Sigmoid colon (tissue), 7 donors: ENCODE measurements around the gene DLG3. TPM values are rescaled to one million over a fixed set of nuclear protein-coding genes. Genes with fewer than 3 reads are reported as not detected.
A peak's percentile ranks its signal among the peaks of the same experiment; 100 is the strongest.
"Not testable (repeated sequence)": the region's sequence is repeated elsewhere in the genome, so short reads cannot be mapped to it uniquely, and the experiment has no call there.

ENCODE experiments used
- DNase-seq: peaks from one replicate; pipeline ENCODE4 v3.0.0-alpha.2; 2019
- H3K27ac ChIP-seq, 4 donors: fragments of 200-600 bp; sonication (generic); one replicate each; pipeline ENCODE4 v1.5.1; 2016 to 2019; ENCODE audit warnings: mild to moderate bottlenecking in 1 of 4
- H3K27me3 ChIP-seq, 3 donors: fragments of 200-600 bp; sonication (generic); one replicate each; pipeline ENCODE4 v1.5.1; 2019; ENCODE audit warnings: mild to moderate bottlenecking in 1 of 3
- H3K36me3 ChIP-seq, 4 donors: fragments of 200-600 bp; sonication (generic); one replicate each; pipeline ENCODE4 v1.5.1; 2016 to 2019
- H3K4me1 ChIP-seq, 4 donors: fragments of 200-600 bp; sonication (generic); one replicate each; pipeline ENCODE4 v1.5.1; 2017 to 2019
- H3K4me3 ChIP-seq, 4 donors: fragments of 200-600 bp; sonication (generic); one replicate each; pipeline ENCODE4 v1.5.1; 2017 to 2019; ENCODE audit warnings: mild to moderate bottlenecking in 2 of 4, moderate library complexity in 1 of 4
- H3K9me3 ChIP-seq, 4 donors: fragments of 200-600 bp in 3 of 4; sonication (generic) in 3 of 4; one replicate each; pipeline versions ENCODE4 v1.5.1 to v1.6.1; 2013 to 2019
- EP300 ChIP-seq, 4 donors: sonication (generic); formaldehyde crosslinking; IDR thresholded peaks; one replicate each; pipeline ENCODE4 v1.6.1; 2017; ENCODE audit warnings: antibody characterized with exemption in 4 of 4
- POLR2A ChIP-seq, 2 donors: fragments of 450-650 bp; IDR thresholded peaks; one replicate each; pipeline ENCODE4 v1.6.1; 2016; ENCODE audit warnings: antibody characterized with exemption in 2 of 2, mild to moderate bottlenecking in 2 of 2, moderate library complexity in 2 of 2
- POLR2AphosphoS5 ChIP-seq, 4 donors: sonication (generic); formaldehyde crosslinking; IDR thresholded peaks; one replicate each; pipeline ENCODE4 v1.6.1; 2017; ENCODE audit warnings: antibody characterized with exemption in 4 of 4
- whole genome bisulfite sequencing, 2 donors: extraction: QIAGEN DNeasy Blood & Tissue Kit; methylation state at CpG; one replicate each; pipeline ENCODE4 v1.1.7; 2013; 5-methylcytosine and 5-hydroxymethylcytosine counted together
- intact Hi-C: fragments of 100-400 bp; cut with DNase I; formaldehyde crosslinking; loops from one replicate; pipeline ENCODE4 v1.15.1; 2023
- polyA plus RNA-seq, 3 donors: library from polyadenylated mRNA; stranded (reverse); fragments of 200-250 nt; gene quantifications; one replicate each; pipeline ENCODE4 v1.2.3, GENCODE V29; 2013
- total RNA-seq, 4 donors: library from RNA; depleted of rRNA; stranded (reverse); fragments of >200 nt; gene quantifications; one replicate each; pipeline ENCODE4 v1.1.0, GENCODE V29; 2016
- TF ChIP-seq, protein P1 (sequence below), 4 experiments: fragments of 450-650 bp in 3 of 4; fragments of 200-600 bp in 1 of 4; IDR thresholded peaks; one replicate each; pipeline ENCODE4 v1.5.1; 2016 to 2019; ENCODE audit warnings: antibody characterized with exemption in 4 of 4, mild to moderate bottlenecking in 3 of 4, moderate library complexity in 2 of 4
- donor health status: healthy with polysubstance abuse.
- donor health status: Bipolar disorder and iron deficiency.
- donor health status: healthy.

The DLG3 gene
- 10 to 100 TPM; 12.5 to 24.0 (median 21.6) TPM for total RNA-seq
- 10 to 100 TPM; 24.0 to 35.2 (median 32.8) TPM for polyA plus RNA-seq

DNA sequence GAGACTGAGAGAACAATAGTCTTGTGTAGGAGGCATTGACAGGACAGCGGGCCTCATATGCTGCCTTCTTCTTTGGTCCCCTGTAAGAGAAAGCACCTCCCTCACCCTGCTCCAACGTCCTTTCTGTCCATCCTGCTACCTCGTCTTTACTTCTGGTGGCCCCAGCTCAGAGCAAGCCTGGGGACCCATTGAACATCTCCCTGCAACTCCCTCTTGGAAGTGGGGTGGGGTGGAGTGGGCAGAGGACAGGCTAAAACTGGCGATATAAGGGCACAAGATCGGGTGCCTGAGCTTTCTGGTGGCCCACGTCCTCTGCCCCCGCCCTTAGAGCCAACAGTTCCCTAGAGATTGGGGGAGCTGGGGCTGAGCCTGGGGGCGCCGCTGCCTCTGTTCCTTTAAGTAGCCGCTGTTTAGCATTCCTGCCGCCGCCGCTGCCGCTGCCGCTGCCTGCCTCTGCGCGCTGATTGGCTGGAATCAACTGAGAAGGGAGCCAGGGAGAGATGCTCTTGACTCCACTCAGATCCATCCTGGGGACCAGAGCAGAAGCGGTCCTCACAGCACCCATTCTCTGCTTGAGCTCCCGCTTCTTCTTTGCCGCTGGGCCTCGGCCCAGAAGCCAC is at the start of gene DLG3:
DLG3 (plus strand) TSS at position 510 of the 620 bp plus-strand sequence. CDS start 367 bp downstream, outside the sequence.
- H3K36me3 ChIP-seq = no peaks in the 10 kb centered on the region
- no peaks in the 10 kb centered on the region for H3K9me3 ChIP-seq
- H3K4me3 ChIP-seq = peak within 1 kb of the TSS in 3 of 4 donors; percentile 7 to 32 (median 21)
- DNase-seq = no peak
- peaks cover 7 to 17% (median 9%) of the 10 kb centered on the region in 3 donors for H3K27me3 ChIP-seq
- TF ChIP-seq POLR2AphosphoS5 (IDR thresholded peaks at IDR 0.05) = no peak
- no peak for TF ChIP-seq EP300 (IDR thresholded peaks at IDR 0.05)
- no peak for TF ChIP-seq POLR2A (IDR thresholded peaks at IDR 0.05)
- TF ChIP-seq, protein P1, sequence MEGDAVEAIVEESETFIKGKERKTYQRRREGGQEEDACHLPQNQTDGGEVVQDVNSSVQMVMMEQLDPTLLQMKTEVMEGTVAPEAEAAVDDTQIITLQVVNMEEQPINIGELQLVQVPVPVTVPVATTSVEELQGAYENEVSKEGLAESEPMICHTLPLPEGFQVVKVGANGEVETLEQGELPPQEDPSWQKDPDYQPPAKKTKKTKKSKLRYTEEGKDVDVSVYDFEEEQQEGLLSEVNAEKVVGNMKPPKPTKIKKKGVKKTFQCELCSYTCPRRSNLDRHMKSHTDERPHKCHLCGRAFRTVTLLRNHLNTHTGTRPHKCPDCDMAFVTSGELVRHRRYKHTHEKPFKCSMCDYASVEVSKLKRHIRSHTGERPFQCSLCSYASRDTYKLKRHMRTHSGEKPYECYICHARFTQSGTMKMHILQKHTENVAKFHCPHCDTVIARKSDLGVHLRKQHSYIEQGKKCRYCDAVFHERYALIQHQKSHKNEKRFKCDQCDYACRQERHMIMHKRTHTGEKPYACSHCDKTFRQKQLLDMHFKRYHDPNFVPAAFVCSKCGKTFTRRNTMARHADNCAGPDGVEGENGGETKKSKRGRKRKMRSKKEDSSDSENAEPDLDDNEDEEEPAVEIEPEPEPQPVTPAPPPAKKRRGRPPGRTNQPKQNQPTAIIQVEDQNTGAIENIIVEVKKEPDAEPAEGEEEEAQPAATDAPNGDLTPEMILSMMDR (IDR thresholded peaks at IDR 0.05) = no peak
- H3K4me1 ChIP-seq = peaks cover 0 to 8% (median 5%) of the 10 kb centered on the region in 4 donors
- H3K27ac ChIP-seq = no peak within 1 kb of the TSS
- 8 to 10% methylated on average over 21 of the region's 21 CpGs for WGBS, 2 donors
- intact Hi-C loops = no loop called here

DNA sequence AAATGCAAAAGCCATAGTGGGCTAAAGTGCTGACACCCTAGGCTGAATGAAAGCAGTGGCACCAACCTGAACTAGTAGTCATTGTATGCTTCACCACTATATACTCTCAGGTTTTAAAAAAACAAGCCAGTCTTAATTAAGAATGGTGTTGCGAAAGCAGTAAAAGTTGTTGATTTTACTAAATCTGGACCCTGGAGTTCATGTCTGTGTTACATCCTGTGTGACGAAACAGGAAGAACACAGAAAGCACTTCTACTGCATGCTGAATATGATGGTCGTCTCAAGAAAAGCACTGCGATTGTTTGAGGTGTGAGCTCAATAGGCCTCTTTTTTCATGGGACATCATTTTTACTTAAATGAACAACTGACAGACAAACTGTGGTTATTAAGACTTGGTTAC is 45.7 kb upstream of the DLG3 start:
- H3K4me3 ChIP-seq = no peak overlapping the region
- no peak overlapping the region for H3K27ac ChIP-seq

GRCh38 chrX:70400181-70400580 is 44.5 kb upstream of the DLG3 start:
- 97 to 100% methylated on average over 1 of the region's 3 CpGs for WGBS, 2 donors
- H3K27me3 ChIP-seq, H3K27ac ChIP-seq, H3K36me3 ChIP-seq, intact Hi-C loops, H3K9me3 ChIP-seq, DNase-seq, H3K4me3 ChIP-seq, H3K4me1 ChIP-seq: not testable (repeated sequence)

More for the DNA sequence above, 45.7 kb upstream of the DLG3 start:
- no peaks in the 10 kb centered on the region for H3K36me3 ChIP-seq
- intact Hi-C loops = no loop called here
- H3K4me1 ChIP-seq = no peaks in the 10 kb centered on the region
- H3K9me3 ChIP-seq = no peaks in the 10 kb centered on the region
- 57 to 79% methylated on average over 4 of the region's 4 CpGs for WGBS, 2 donors
- no peak for DNase-seq
- no peaks in the 10 kb centered on the region for H3K27me3 ChIP-seq
- TF ChIP-seq POLR2AphosphoS5 (IDR thresholded peaks at IDR 0.05) (no peak), POLR2A (IDR thresholded peaks at IDR 0.05) (no peak), EP300 (IDR thresholded peaks at IDR 0.05) (no peak)
- TF ChIP-seq, protein P1 (IDR thresholded peaks at IDR 0.05) = no peak

DNA sequence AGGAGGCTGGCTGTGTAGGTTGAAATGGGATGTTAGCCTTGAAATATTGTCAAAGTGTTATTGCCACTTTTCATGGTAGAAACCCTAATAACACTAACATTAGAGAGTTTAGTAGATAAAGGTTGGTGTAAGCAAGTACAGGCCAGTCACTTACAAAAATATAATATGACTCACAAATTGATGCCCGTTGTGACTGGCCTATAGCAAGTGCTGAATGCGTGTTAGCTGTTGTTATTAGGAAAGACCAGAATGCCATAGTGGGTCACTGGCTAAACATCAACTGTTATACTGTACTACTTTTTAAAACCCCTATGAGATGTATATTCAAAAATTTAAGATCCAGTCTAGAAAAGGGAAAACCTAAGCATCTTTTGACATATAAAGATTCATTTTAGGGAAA is 41.9 kb upstream of the DLG3 start:
- WGBS, 2 donors = 97 to 98% methylated on average over 2 of the region's 2 CpGs
- H3K36me3 ChIP-seq = no peaks in the 10 kb centered on the region
- intact Hi-C loops = no loop called here
- no peaks in the 10 kb centered on the region for H3K4me1 ChIP-seq
- H3K27me3 ChIP-seq = no peaks in the 10 kb centered on the region
- H3K27ac ChIP-seq = no peak overlapping the region
- TF ChIP-seq, protein P1 (IDR thresholded peaks at IDR 0.05) = no peak
- TF ChIP-seq POLR2A (IDR thresholded peaks at IDR 0.05) (no peak), POLR2AphosphoS5 (IDR thresholded peaks at IDR 0.05) (no peak), EP300 (IDR thresholded peaks at IDR 0.05) (no peak)
- H3K4me3 ChIP-seq = no peak overlapping the region
- DNase-seq = no peak
- no peaks in the 10 kb centered on the region for H3K9me3 ChIP-seq

GRCh38 chrX:70405003-70405402 is 39.6 kb upstream of the DLG3 start:
- H3K27me3 ChIP-seq = no peaks in the 10 kb centered on the region
- H3K4me3 ChIP-seq = no peak overlapping the region
- no peak overlapping the region for H3K27ac ChIP-seq
- intact Hi-C loops = no loop called here
- no peaks in the 10 kb centered on the region for H3K9me3 ChIP-seq
- no peaks in the 10 kb centered on the region for H3K4me1 ChIP-seq
- WGBS, 2 donors = 87 to 93% methylated on average over 1 of the region's 1 CpG
- DNase-seq = no peak
- no peaks in the 10 kb centered on the region for H3K36me3 ChIP-seq
- TF ChIP-seq POLR2AphosphoS5 (IDR thresholded peaks at IDR 0.05) (no peak), POLR2A (IDR thresholded peaks at IDR 0.05) (no peak), EP300 (IDR thresholded peaks at IDR 0.05) (no peak)
- TF ChIP-seq, protein P1 (IDR thresholded peaks at IDR 0.05) = no peak
